SK-N-SH (cell line): Measurements from ENCODE around the gene NCAM2. TPM values are rescaled to one million over a fixed set of nuclear protein-coding genes. Genes with fewer than 3 reads are reported as not detected.

Experiments
- CTCF ChIA-PET: fragments of 300-600, 350-600 bp; formaldehyde crosslinking; extraction: SDS; loops from one replicate; lab custom pipeline; 2021; lab: Yijun Ruan, JAX
- POLR2A ChIA-PET: fragments of 350-600 bp; sonication (Branson Sonifier 250); formaldehyde crosslinking; extraction: SDS; loops from one replicate; lab custom pipeline; 2020; ENCODE audit warnings: antibody characterized with exemption, inconsistent platforms; lab: Yijun Ruan, JAX
- DNase-seq: peaks from one replicate; pipeline ENCODE4 v3.0.0; 2012
- H2AFZ ChIP-seq: fragments of 200-600 bp; sonication (generic); 2 replicates; pipeline ENCODE4 v1.8.1; 2016; ENCODE audit warnings: antibody characterized with exemption, mild to moderate bottlenecking, low read depth
- H3F3A ChIP-seq: fragments of 200-600 bp; sonication (generic); replicated peaks from 2 replicates; pipeline ENCODE3; 2016; ENCODE audit warnings: antibody characterized with exemption, mild to moderate bottlenecking; ENCODE audit not compliant: insufficient read depth
- H3K27ac ChIP-seq, 2 experiments: fragments of 200-500 bp in 1 of 2; fragments of 200-600 bp in 1 of 2; sonication (Bioruptor generic) in 1 of 2; sonication (generic), shearing (Covaris generic) in 1 of 2; 2 replicates each; pipeline versions ENCODE4 v1.5.1 to v1.6.1; 2014 to 2016; ENCODE audit warnings: low read depth in 2 of 2, inconsistent platforms in 1 of 2, low read length in 1 of 2, mild to moderate bottlenecking in 1 of 2, mixed read lengths in 1 of 2
- H3K27me3 ChIP-seq: fragments of 200-600 bp; sonication (generic), shearing (Covaris generic); 2 replicates; pipeline ENCODE4 v1.6.1; 2016; ENCODE audit warnings: mixed run types; ENCODE audit not compliant: insufficient read depth
- H3K36me3 ChIP-seq, 2 experiments: fragments of 200-500 bp in 1 of 2; fragments of 200-600 bp in 1 of 2; sonication (Bioruptor generic) in 1 of 2; sonication (generic) in 1 of 2; replicated peaks in 1 of 2; 2 replicates each; pipeline versions ENCODE3 to v1.5.1; 2014 to 2016; ENCODE audit warnings: low read length in 1 of 2, mild to moderate bottlenecking in 1 of 2; ENCODE audit not compliant: insufficient read depth in 2 of 2, control insufficient read depth in 1 of 2
- H3K4me1 ChIP-seq, 2 experiments: fragments of 200-500 bp in 1 of 2; fragments of 200-600 bp in 1 of 2; sonication (Bioruptor generic) in 1 of 2; sonication (generic), shearing (Covaris generic) in 1 of 2; 2 replicates each; pipeline versions ENCODE4 v1.5.1 to v1.6.1; 2014 to 2016; ENCODE audit warnings: low read depth in 1 of 2, low read length in 1 of 2, mixed run types in 1 of 2; ENCODE audit not compliant: insufficient read depth in 2 of 2, control insufficient read depth in 1 of 2
- H3K4me2 ChIP-seq: fragments of 200-600 bp; sonication (generic), shearing (Covaris generic); 2 replicates; pipeline ENCODE4 v1.6.1; 2017; ENCODE audit warnings: mixed run types
- H3K4me3 ChIP-seq, 2 experiments: fragments of 200-500 bp in 1 of 2; fragments of 200-600 bp in 1 of 2; sonication (Bioruptor generic) in 1 of 2; sonication (generic), shearing (Covaris generic) in 1 of 2; 2 replicates each; pipeline versions ENCODE4 v1.5.1 to v1.8.1; 2014 to 2016; ENCODE audit warnings: low read depth in 2 of 2, inconsistent platforms in 1 of 2, low read length in 1 of 2, mild to moderate bottlenecking in 1 of 2, mixed read lengths in 1 of 2, moderate library complexity in 1 of 2
- H3K79me2 ChIP-seq: fragments of 200-600 bp; sonication (generic); 2 replicates; pipeline ENCODE4 v1.8.1; 2017; ENCODE audit warnings: mild to moderate bottlenecking; ENCODE audit not compliant: insufficient read depth
- H3K9ac ChIP-seq: fragments of 200-600 bp; sonication (generic); 2 replicates; pipeline ENCODE4 v1.6.1; 2017; ENCODE audit warnings: mixed run types
- H3K9me2 ChIP-seq: fragments of 200-600 bp; sonication (generic); 2 replicates; pipeline ENCODE4 v1.6.1; 2017; ENCODE audit warnings: mixed run types
- H3K9me3 ChIP-seq: fragments of 200-600 bp; sonication (generic); 2 replicates; pipeline ENCODE4 v1.6.1; 2017; ENCODE audit warnings: mixed run types, mild to moderate bottlenecking, moderate library complexity
- H4K20me1 ChIP-seq: fragments of 200-600 bp; sonication (generic); 2 replicates; pipeline ENCODE4 v1.6.1; 2017; ENCODE audit warnings: mild to moderate bottlenecking, mixed run types; ENCODE audit not compliant: insufficient read depth
- FOXM1 ChIP-seq: IDR thresholded peaks from 2 replicates; pipeline ENCODE4 v1.4.0; 2012; ENCODE audit warnings: low read depth, mild to moderate bottlenecking
- IRF3 ChIP-seq: fragments of 150-350 bp; IDR thresholded peaks from 2 replicates; pipeline ENCODE4 v1.6.1; 2016; ENCODE audit warnings: mild to moderate bottlenecking, low read depth, low read length
- MAX ChIP-seq: IDR thresholded peaks from 2 replicates; pipeline ENCODE4 v1.4.0; 2012; ENCODE audit warnings: low read depth
- MEF2A ChIP-seq: IDR thresholded peaks from 2 replicates; pipeline ENCODE4 v1.4.0; 2012; ENCODE audit warnings: low read depth, borderline replicate concordance
- MXI1 ChIP-seq: IDR thresholded peaks from 2 replicates; pipeline ENCODE4 v1.6.1; 2012; ENCODE audit warnings: mild to moderate bottlenecking, low read depth, low read length, improper control_type of control experiment
- NRF1 ChIP-seq: IDR thresholded peaks from 2 replicates; pipeline ENCODE4 v1.6.1; 2012; ENCODE audit warnings: low read depth, mild to moderate bottlenecking, low read length
- PBX3 ChIP-seq: IDR thresholded peaks from 2 replicates; pipeline ENCODE4; 2012
- POLR2AphosphoS5 ChIP-seq: IDR thresholded peaks from 2 replicates; pipeline ENCODE4 v1.6.1; 2012; ENCODE audit warnings: low read depth, low read length
- RCOR1 ChIP-seq: fragments of 150-350 bp; IDR thresholded peaks from 2 replicates; pipeline ENCODE4 v1.6.1; 2017; ENCODE audit warnings: antibody characterized with exemption, low read length
- SIN3A ChIP-seq: IDR thresholded peaks from 2 replicates; pipeline ENCODE4 v1.6.1; 2012; ENCODE audit warnings: low read depth, mild to moderate bottlenecking, low read length, moderate library complexity, borderline replicate concordance
- TCF12 ChIP-seq: IDR thresholded peaks from 2 replicates; pipeline ENCODE4 v1.4.0; 2012
- TEAD4 ChIP-seq: IDR thresholded peaks from 2 replicates; pipeline ENCODE4 v1.4.0; 2012; ENCODE audit warnings: mild to moderate bottlenecking, borderline replicate concordance; ENCODE audit not compliant: insufficient read depth
- USF1 ChIP-seq: IDR thresholded peaks from 2 replicates; pipeline ENCODE4 v1.4.0; 2012; ENCODE audit warnings: low read depth, borderline replicate concordance
- YY1 ChIP-seq: IDR thresholded peaks from 2 replicates; pipeline ENCODE4 v1.4.0; 2012; ENCODE audit warnings: low read depth, mild to moderate bottlenecking
- WGBS: methylation state at CpG from one replicate; pipeline ENCODE4 v1.1.6; 2017; ENCODE audit warnings: low lambda C conversion rate; 5-methylcytosine and 5-hydroxymethylcytosine counted together
- polyA plus RNA-seq, 3 experiments: library from polyadenylated mRNA; depleted of rRNA; stranded (reverse); fragments of >200 nt; gene quantifications; 2 replicates each; pipeline ENCODE4 v1.2.3, GENCODE V29; 2012

Gene NCAM2
- polyA plus RNA-seq, 1 of the 3 experiments (the other 2 are of a cell fraction): 2.1 TPM

- no peaks in the 10 kb centered on the region for H3K36me3 ChIP-seq
- H3K4me3 ChIP-seq: no peak overlapping the region
- H3K9me2 ChIP-seq: no peaks in the 10 kb centered on the region
- DNase-seq: no peak
- H3K4me2 ChIP-seq: no peak overlapping the region
- ChIA-PET POLR2A (no interaction called here), CTCF (no interaction called here)
- WGBS: 38% methylated on average over 3 of the region's 3 CpGs
- H3K27ac ChIP-seq: no peak overlapping the region
- no peaks in the 10 kb centered on the region for H3F3A ChIP-seq
- no peaks in the 10 kb centered on the region for H3K27me3 ChIP-seq
- H3K9ac ChIP-seq: no peak overlapping the region
- H3K9me3 ChIP-seq: no peaks in the 10 kb centered on the region
- H2AFZ ChIP-seq: no peak overlapping the region
- TF ChIP-seq MXI1: no peak
- TF ChIP-seq TEAD4: no peak
- H3K4me1 ChIP-seq: no peaks in the 10 kb centered on the region
- no peaks in the 10 kb centered on the region for H4K20me1 ChIP-seq
- H3K79me2 ChIP-seq: no peaks in the 10 kb centered on the region
These were observed 124.5 kb downstream of the NCAM2 start for GRCh38 chr21:21122680-21123079.

- no peaks in the 10 kb centered on the region for H3K9me2 ChIP-seq
- no peak overlapping the region for H3K27ac ChIP-seq
- H3K4me1 ChIP-seq: no peaks in the 10 kb centered on the region
- no peaks in the 10 kb centered on the region for H3K9me3 ChIP-seq
- no peak overlapping the region for H3K4me3 ChIP-seq
- no peak overlapping the region for H2AFZ ChIP-seq
- no peak overlapping the region for H3K4me2 ChIP-seq
- H4K20me1 ChIP-seq: no peaks in the 10 kb centered on the region
- no peak for DNase-seq
- POLR2A ChIA-PET: no interaction called here
- TF ChIP-seq YY1 (no peak), RCOR1 (no peak), MXI1 (no peak), TCF12 (no peak), SIN3A (no peak), FOXM1 (no peak), PBX3 (no peak), IRF3 (no peak), MAX (no peak), NRF1 (no peak)
- CTCF ChIA-PET: no interaction called here
- no peaks in the 10 kb centered on the region for H3F3A ChIP-seq
- no peaks in the 10 kb centered on the region for H3K27me3 ChIP-seq
- no peaks in the 10 kb centered on the region for H3K79me2 ChIP-seq
- H3K36me3 ChIP-seq: no peaks in the 10 kb centered on the region
- H3K9ac ChIP-seq: no peak overlapping the region
These were observed 134.2 kb downstream of the NCAM2 start for GRCh38 chr21:21132390-21132789.

GRCh38 chr21:21137986-21138385 lies 139.8 kb downstream of the NCAM2 start:
- Histone ChIP-seq H3K9me3 (no peaks in the 10 kb centered on the region), H3K4me1 (no peaks in the 10 kb centered on the region; a peak in 1 of 4 replicates), H2AFZ (no peak overlapping the region), H3K36me3 (no peaks in the 10 kb centered on the region), H4K20me1 (no peaks in the 10 kb centered on the region), H3F3A (no peaks in the 10 kb centered on the region), H3K4me3 (no peak overlapping the region), H3K79me2 (no peaks in the 10 kb centered on the region), H3K9ac (no peak overlapping the region), H3K4me2 (no peak overlapping the region), H3K27ac (no peak overlapping the region), H3K27me3 (no peaks in the 10 kb centered on the region), H3K9me2 (no peaks in the 10 kb centered on the region)
- ChIA-PET CTCF (no interaction called here), POLR2A (no interaction called here)
- 18% methylated on average over 2 of the region's 2 CpGs for WGBS
- no peak for DNase-seq
- TF ChIP-seq MAX (no peak), TCF12 (peak; percentile 17; the same call in 1 of the 2 replicates), USF1 (no peak), IRF3 (no peak), TEAD4 (no peak), MEF2A (no peak), RCOR1 (no peak), POLR2AphosphoS5 (no peak)
